Renal cortex interstitium (tissue), 11 donors: Measurements from ENCODE around the gene FRMD1. TPM values are rescaled to one million over a fixed set of nuclear protein-coding genes. Genes with fewer than 3 reads are reported as not detected.

Experiments used
- DNase-seq, 11 donors: peaks; one replicate each; pipeline ENCODE4 v3.0.0-alpha.2; 2013; ENCODE audit warnings: low read depth in 9 of 11, low spot score in 4 of 11; ENCODE audit errors: extremely low read depth in 1 of 11
- polyA plus RNA-seq, 3 donors: library from polyadenylated mRNA; unstranded; fragments of 120-200 nt; gene quantifications; one replicate each; pipeline ENCODE4 v1.2.1, GENCODE V29; 2013; ENCODE audit not compliant: insufficient read length in 3 of 3

Gene FRMD1
- polyA plus RNA-seq, 3 donors = 15.1 to 27.1 (median 17.2) TPM

- no peak for DNase-seq
Observed at GRCh38 chr6:168116438-168116974, 37.5 kb upstream of the FRMD1 start.

GRCh38 chr6:168115748-168116437 is 36.9 kb upstream of the FRMD1 start:
- no peak for DNase-seq

DNA sequence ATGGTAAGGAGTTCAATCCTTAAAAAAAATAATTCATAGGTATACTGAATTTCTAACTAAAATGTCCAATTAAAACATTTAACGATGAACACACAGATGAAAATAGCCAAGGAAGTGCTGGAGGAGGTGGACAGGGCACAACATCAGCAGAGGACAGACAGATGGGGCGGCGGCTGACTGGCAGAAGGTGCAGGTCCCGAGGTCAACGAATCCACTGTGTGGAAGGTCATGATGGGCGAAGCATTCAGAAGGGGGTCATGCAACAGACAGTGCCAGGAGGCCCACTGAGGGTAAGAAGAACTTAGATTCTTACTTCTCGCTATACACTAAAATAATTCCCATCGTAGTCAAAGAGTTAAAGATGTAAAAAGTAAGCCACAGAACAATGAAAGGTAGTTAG is 34.2 kb upstream of the FRMD1 start:
- no peak for DNase-seq

GRCh38 chr6:168111911-168112310 is 32.9 kb upstream of the FRMD1 start:
- DNase-seq = no peak

- no peak for DNase-seq
Observed at GRCh38 chr6:168110437-168110836, 31.4 kb upstream of the FRMD1 start.

GRCh38 chr6:168109171-168109570 is 30.2 kb upstream of the FRMD1 start:
- no peak for DNase-seq

GRCh38 chr6:168107191-168107983 is 28.4 kb upstream of the FRMD1 start:
- DNase-seq = no peak

DNA sequence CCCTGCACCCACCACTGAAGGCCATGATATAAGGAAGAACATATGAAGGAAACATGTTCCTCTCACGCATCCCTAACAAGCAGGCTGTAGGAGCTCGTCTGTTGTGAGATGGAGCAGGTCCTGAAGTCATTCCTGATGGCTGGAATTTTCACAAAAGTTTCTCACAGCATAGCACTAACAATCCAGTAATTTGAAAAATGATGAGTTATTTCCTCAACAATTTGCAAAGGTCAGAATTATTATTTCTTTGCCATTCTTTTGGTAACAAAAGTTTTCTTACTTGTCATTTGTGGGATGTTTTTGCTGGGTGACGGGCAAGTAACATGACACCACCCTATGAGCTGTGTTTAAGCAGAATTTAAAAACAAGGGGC is 27.6 kb upstream of the FRMD1 start:
- no peak for DNase-seq

DNA sequence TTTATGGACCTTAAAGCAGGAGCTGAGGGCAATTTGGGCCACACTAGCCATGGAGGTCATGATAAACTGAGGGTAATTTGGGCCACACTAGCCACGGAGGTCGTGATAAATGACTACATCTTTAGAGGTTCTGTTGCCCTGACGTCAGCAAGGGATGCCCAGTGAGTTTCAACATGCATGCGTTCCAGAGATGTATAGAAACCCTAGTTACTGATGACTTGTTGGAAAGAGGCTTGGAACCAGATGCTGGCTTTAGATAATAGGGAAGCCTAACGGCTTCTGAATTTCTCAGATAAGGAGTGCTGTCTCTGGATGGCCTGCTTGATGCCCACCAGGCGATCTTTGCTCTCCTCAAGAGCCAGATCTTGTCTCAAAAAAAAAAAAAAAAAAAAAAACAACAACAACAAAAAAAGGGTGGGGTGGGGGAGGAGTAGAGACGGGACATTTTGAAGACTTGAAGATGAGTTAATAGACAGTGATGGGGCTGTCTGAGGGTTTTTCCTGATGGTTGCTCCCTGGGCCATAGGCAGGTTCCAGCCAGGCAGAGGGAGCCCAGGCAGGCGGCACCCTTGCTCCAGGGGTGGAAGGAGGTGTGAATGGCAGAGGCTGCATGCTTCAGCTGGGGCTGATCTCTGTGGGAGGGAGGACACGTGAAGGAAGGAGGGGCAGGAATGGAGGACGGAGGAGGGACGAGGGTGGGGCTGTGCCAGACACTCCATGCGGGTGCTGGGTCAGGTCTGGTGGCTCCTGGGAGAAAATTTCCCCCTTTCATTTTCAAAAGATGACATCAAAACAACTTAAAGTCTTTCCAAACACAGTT is 27.0 kb upstream of the FRMD1 start:
- no peak for DNase-seq

GRCh38 chr6:168104636-168105035 is 25.6 kb upstream of the FRMD1 start:
- no peak for DNase-seq

- DNase-seq = no peak
Observed at GRCh38 chr6:168103050-168103830, 24.2 kb upstream of the FRMD1 start.

- no peak for DNase-seq
Observed at GRCh38 chr6:168102315-168102985, 23.4 kb upstream of the FRMD1 start.

- DNase-seq = no peak
Observed at GRCh38 chr6:168101590-168102314, 22.7 kb upstream of the FRMD1 start.

GRCh38 chr6:168100803-168101589 is 22.0 kb upstream of the FRMD1 start:
- DNase-seq = no peak

- DNase-seq = no peak
Observed at GRCh38 chr6:168100011-168100802, 21.2 kb upstream of the FRMD1 start.
